HG03521 (cell line): ENCODE data around the gene MEF2A.
A peak's percentile ranks its signal among the peaks of the same experiment; 100 is the strongest.

Source experiments
- ATAC-seq: cut with Tn5 transposase; IDR thresholded peaks from one replicate; pipeline ENCODE4 v1.9.1; 2021; ENCODE audit warnings: mild to moderate bottlenecking, moderate library complexity; ENCODE audit not compliant: unreplicated experiment

Gene MEF2A

DNA sequence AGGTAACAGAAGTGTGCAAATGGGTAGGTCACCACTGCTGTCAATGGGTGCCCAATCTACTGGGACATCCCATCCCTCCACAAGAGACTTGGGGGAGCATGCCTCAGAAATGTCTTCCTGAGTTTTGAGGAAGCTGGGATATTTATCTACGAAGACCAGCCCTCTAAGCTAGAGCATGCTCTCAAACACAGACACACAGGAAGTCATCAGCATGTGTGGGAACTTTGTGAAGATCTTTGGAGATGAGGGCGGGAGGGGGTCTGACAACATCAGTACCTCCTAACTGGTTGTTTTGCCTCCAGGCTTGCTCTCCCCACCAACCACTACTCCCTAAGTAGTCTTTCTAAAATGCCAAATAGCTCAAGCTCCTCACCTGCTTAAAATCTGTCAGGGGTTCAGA lies 3.5 kb upstream of the MEF2A start:
- no peak for ATAC-seq

- ATAC-seq, result peak; percentile 18
These were observed 1.3 kb upstream of the MEF2A start for GRCh38 chr15:99564221-99565048.

- ATAC-seq, result no peak
These were observed 810 bp upstream of the MEF2A start for GRCh38 chr15:99565049-99565298.

GRCh38 chr15:99566157-99566897 lies 543 bp downstream of the MEF2A start:
- no peak for ATAC-seq

GRCh38 chr15:99568625-99569352 lies 3.0 kb downstream of the MEF2A start:
- no peak for ATAC-seq

DNA sequence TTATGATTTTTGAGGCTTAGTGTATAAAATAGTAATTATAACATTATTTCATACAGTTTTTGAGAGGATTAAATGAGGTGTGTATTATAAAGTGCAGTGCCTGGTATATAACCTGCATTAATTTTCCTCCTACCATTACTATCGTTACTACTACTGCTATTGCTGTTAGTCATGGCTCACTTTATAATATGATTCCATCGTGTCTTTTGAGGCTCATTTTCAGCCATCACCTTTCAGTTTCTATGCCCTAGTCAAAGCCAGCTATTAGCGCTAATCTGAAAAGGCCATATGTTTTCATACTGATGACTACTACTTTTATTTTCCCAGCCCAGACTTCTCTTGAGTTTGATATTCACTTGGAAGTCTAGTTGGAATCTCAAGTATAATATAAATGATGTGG lies 5.5 kb downstream of the MEF2A start:
- no peak for ATAC-seq

- ATAC-seq, result no peak
These were observed 8.3 kb downstream of the MEF2A start for GRCh38 chr15:99574048-99574447.

DNA sequence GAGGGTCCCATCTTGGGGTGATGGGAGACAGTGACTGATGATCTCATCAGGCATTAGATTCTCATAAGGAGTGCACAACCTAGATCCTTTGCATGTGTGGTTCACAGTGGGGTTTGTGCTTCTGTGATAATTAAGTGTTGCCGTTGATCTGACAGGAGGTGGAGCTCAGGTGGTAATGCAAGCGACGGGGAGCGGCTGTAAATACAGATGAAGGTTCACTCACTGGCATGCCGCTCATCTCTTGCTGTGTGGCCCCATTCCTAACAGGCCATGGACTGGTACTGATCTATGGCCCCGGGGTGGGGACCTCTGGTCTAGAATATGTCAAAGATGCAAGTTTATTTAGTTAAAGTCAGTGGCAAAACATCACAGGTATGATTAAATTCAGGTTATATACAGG lies 8.7 kb downstream of the MEF2A start:
- no peak for ATAC-seq

DNA sequence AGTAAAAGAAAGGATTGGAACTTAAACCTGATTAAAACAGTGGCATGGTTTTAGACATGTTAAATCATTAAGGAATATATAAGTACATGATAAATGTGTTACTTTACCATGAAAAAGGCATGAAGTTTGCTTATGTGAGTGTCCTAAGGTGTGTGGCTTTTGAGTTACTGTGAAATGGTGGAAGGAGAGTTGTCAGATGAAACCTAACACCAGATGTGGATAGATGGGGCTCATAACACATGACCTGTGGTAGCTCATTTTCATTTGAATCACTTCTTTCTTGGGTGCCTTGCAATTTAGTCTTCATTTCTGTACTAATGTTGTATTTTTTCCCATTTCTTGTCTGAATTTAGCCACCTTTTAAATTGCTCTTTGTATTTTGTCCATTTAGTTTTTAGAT lies 13.0 kb downstream of the MEF2A start:
- no peak for ATAC-seq

- ATAC-seq, result no peak
These were observed 14.3 kb downstream of the MEF2A start for GRCh38 chr15:99580076-99580475.

DNA sequence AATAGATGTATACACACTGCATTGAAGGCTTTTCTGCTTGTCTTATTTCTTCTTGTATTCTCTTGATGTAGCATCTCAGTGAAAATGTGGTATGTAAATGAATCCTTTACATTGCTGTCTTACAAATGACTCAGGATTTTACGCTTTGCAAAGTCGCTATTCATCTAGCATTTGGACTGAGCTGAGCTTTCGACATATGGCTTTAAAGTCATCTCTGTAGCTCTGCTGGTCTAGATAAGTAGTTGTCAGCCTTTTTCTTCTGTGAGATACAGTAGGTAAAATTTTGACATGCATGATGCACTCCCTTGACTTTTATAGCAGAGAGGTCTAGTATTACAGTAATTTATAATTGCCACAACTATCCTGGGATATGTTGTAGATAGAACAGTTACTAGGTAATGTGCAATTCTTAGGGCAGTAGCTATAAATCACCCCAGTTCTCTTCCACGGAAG lies 16.8 kb downstream of the MEF2A start:
- no peak for ATAC-seq

- no peak for ATAC-seq
These were observed 18.4 kb downstream of the MEF2A start for GRCh38 chr15:99584081-99584600.

GRCh38 chr15:99586121-99586520 lies 20.3 kb downstream of the MEF2A start:
- no peak for ATAC-seq

DNA sequence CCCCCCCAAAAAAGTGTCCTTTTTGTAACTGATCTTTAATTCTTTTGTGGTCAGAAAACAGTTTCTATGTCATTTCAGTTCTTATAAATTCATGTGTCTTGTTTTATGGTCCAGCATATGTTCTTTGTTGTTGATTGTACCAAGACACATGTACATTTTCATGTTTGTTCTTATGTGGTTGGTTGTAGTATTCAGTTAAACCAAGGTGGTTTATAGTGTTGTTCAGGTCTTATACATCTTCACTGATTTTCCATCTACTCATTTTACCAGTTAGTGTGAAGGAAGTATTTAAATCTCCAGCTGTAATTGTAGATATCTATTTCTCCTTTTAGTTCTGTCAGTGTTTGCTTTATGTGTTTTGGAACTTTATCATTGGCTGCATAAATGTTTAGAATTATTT lies 24.0 kb downstream of the MEF2A start:
- no peak for ATAC-seq

DNA sequence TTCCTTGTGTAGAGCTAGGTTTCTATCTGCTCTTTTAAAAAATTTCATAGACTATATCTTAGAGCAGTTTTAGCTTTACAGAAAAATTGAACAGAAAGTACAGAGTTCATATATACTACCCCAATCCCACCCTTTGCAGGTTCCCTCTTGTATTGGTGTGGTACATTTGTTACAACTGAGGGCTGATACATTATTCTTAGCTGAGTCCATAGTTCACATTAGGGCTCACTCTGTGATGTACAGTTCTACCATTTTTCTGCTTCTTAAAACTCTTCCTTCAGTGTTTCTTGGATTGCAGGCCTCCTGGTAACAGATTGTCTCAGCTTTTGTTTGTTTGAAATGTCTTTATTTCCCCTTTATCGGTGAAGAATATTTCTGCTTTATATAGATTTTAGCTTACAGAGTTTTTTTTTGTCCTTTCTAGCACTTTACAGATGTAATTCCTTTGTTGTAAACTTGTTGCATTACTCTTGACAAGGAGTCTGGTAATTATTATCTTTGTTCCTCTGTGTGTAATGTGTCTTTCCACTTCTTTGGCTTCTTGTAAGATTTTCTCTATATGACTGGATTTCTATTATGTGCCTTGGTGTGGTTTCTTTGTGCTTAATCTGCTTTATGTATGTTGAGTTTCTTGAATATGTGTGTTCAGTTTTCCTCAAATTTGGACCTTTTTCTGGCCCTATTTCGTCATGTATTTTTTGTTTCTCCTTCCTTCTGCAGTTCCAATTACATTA lies 25.3 kb downstream of the MEF2A start:
- ATAC-seq, result no peak

- ATAC-seq, result no peak
These were observed 26.5 kb downstream of the MEF2A start for GRCh38 chr15:99592145-99592791.

- no peak for ATAC-seq
These were observed 27.3 kb downstream of the MEF2A start for GRCh38 chr15:99593070-99593469.

- no peak for ATAC-seq
These were observed 29.1 kb downstream of the MEF2A start for GRCh38 chr15:99594916-99595315.

DNA sequence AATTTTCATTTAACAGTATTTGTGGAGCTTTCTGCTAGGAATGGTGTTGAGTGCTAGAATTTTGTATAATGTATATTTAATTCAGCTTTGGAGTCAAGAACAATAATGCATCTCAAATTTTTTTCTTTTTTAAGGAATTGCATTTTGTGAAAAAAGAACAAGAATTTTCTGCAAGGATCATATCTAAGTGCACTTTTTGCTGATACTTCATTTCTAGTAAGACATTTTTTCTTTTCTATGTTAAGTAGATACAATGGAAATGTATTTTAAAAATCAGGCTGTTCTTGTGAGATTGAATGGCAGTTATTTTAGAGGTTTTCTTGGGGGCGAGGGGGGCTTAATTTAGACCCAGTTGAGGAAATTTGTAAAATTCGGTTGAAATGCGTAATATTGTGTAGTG lies 32.5 kb downstream of the MEF2A start:
- ATAC-seq, result no peak

- no peak for ATAC-seq
These were observed 38.0 kb downstream of the MEF2A start for GRCh38 chr15:99603828-99604227.
